Endodermal cell (in vitro differentiated cells): ENCODE measurements around the gene C12orf57. TPM values are rescaled to one million over a fixed set of nuclear protein-coding genes. Genes with fewer than 3 reads are reported as not detected.
"Not testable (repeated sequence)": the region's sequence is repeated elsewhere in the genome, so short reads cannot be mapped to it uniquely, and the experiment has no call there.

ENCODE experiments used
- DNase-seq: peaks from one replicate; pipeline ENCODE4 v3.0.0-alpha.2; 2017
- H3K27ac ChIP-seq: 2 replicates; pipeline ENCODE4 v1.5.1; 2013; ENCODE audit warnings: mild to moderate bottlenecking, low read depth, low read length, moderate library complexity
- H3K27me3 ChIP-seq: 2 replicates; pipeline ENCODE4 v1.6.1; 2013; ENCODE audit warnings: mild to moderate bottlenecking, low read length, moderate library complexity; ENCODE audit not compliant: insufficient read depth, control insufficient read depth, poor library complexity, severe bottlenecking
- H3K36me3 ChIP-seq: 2 replicates; pipeline ENCODE4 v1.7.0; 2013; ENCODE audit warnings: mild to moderate bottlenecking, low read length, moderate library complexity; ENCODE audit not compliant: control insufficient read depth, insufficient read depth
- H3K4me1 ChIP-seq: one replicate; pipeline ENCODE4 v1.7.0; 2013; ENCODE audit warnings: low read length; ENCODE audit not compliant: control insufficient read depth, insufficient read depth
- H3K4me3 ChIP-seq: 2 replicates; pipeline ENCODE4 v1.5.1; 2013; ENCODE audit warnings: mild to moderate bottlenecking, low read length, moderate library complexity
- H3K9ac ChIP-seq: 2 replicates; pipeline ENCODE4 v1.6.1; 2013; ENCODE audit warnings: mild to moderate bottlenecking, low read length, moderate library complexity; ENCODE audit not compliant: poor library complexity, severe bottlenecking; ENCODE audit errors: extremely low read depth
- H3K9me3 ChIP-seq: 2 replicates; pipeline ENCODE4 v1.6.1; 2013; ENCODE audit warnings: mild to moderate bottlenecking, low read length, moderate library complexity; ENCODE audit not compliant: control insufficient read depth
- H3K27ac Mint-ChIP-seq: 2 replicates; pipeline ENCODE4 v1.8.0; 2020; ENCODE audit warnings: mixed read lengths
- H3K27me3 Mint-ChIP-seq: 2 replicates; pipeline ENCODE4 v1.8.0; 2021; ENCODE audit warnings: mild to moderate bottlenecking, mixed read lengths; ENCODE audit not compliant: insufficient read depth
- H3K36me3 Mint-ChIP-seq: 2 replicates; pipeline ENCODE4 v1.8.0; 2020; ENCODE audit warnings: low read depth, mixed read lengths
- H3K4me1 Mint-ChIP-seq: 2 replicates; pipeline ENCODE4 v1.8.0; 2020; ENCODE audit warnings: mixed read lengths
- H3K4me3 Mint-ChIP-seq: 2 replicates; pipeline ENCODE4 v1.8.0; 2020; ENCODE audit warnings: mild to moderate bottlenecking, moderate library complexity, mixed read lengths
- H3K9me3 Mint-ChIP-seq: 2 replicates; pipeline ENCODE4 v1.8.0; 2020; ENCODE audit warnings: mild to moderate bottlenecking, mixed read lengths
- WGBS, 2 experiments: methylation state at CpG; one replicate each; pipeline versions ENCODE4 v1.1.5 to v1.1.7; 2013; ENCODE audit warnings: missing lambda C conversion rate in 2 of 2, mixed read lengths in 1 of 2; ENCODE audit not compliant: insufficient coverage in 1 of 2, insufficient read length in 1 of 2; 5-methylcytosine and 5-hydroxymethylcytosine counted together
- total RNA-seq, 2 donors: library from RNA; stranded (reverse); fragmentation: NEBNext Ultra II Directional in 1 of 2; extraction: Animal tissue kit (Norgen Biotek cat#: 25700) in 1 of 2; gene quantifications; 2 replicates in 1 of 2; 3 replicates in 1 of 2; pipeline ENCODE4 v1.2.1, GENCODE V29; 2021
- TF ChIP-seq, protein P1 (sequence below): fragments of 200-600 bp; sonication (generic); conservative IDR thresholded peaks from 2 replicates; pipeline ENCODE4 v1.5.0; 2021; ENCODE audit warnings: antibody characterized with exemption, mild to moderate bottlenecking

The C12orf57 gene
- total RNA-seq, 2 donors from 2014 or later = 141 to 257 TPM

- Histone ChIP-seq H3K27me3 (no peaks in the 10 kb centered on the region), H3K4me3 (peak overlapping the region; percentile 91), H3K9me3 (no peaks in the 10 kb centered on the region), H3K9ac (peak overlapping the region; percentile 91), H3K27ac (no peak overlapping the region), H3K36me3 (no peaks in the 10 kb centered on the region), H3K4me1 (peaks cover 7% of the 10 kb centered on the region)
- Mint-ChIP-seq H3K27me3 (peaks cover 3% of the 10 kb centered on the region), H3K4me3 (no peak overlapping the region), H3K36me3 (no peaks in the 10 kb centered on the region), H3K27ac (no peak overlapping the region), H3K9me3 (no peaks in the 10 kb centered on the region), H3K4me1 (peaks cover 13% of the 10 kb centered on the region)
- TF ChIP-seq, protein P1, sequence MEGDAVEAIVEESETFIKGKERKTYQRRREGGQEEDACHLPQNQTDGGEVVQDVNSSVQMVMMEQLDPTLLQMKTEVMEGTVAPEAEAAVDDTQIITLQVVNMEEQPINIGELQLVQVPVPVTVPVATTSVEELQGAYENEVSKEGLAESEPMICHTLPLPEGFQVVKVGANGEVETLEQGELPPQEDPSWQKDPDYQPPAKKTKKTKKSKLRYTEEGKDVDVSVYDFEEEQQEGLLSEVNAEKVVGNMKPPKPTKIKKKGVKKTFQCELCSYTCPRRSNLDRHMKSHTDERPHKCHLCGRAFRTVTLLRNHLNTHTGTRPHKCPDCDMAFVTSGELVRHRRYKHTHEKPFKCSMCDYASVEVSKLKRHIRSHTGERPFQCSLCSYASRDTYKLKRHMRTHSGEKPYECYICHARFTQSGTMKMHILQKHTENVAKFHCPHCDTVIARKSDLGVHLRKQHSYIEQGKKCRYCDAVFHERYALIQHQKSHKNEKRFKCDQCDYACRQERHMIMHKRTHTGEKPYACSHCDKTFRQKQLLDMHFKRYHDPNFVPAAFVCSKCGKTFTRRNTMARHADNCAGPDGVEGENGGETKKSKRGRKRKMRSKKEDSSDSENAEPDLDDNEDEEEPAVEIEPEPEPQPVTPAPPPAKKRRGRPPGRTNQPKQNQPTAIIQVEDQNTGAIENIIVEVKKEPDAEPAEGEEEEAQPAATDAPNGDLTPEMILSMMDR = no peak
- no peak for DNase-seq
- WGBS, 2 experiments = 84% methylated on average over 1 of the region's 1 CpG; no CpG with 5 or more reads in 1 of the 2 experiments
Observed at GRCh38 chr12:6903722-6904121, 40.1 kb upstream of the C12orf57 start.

DNA sequence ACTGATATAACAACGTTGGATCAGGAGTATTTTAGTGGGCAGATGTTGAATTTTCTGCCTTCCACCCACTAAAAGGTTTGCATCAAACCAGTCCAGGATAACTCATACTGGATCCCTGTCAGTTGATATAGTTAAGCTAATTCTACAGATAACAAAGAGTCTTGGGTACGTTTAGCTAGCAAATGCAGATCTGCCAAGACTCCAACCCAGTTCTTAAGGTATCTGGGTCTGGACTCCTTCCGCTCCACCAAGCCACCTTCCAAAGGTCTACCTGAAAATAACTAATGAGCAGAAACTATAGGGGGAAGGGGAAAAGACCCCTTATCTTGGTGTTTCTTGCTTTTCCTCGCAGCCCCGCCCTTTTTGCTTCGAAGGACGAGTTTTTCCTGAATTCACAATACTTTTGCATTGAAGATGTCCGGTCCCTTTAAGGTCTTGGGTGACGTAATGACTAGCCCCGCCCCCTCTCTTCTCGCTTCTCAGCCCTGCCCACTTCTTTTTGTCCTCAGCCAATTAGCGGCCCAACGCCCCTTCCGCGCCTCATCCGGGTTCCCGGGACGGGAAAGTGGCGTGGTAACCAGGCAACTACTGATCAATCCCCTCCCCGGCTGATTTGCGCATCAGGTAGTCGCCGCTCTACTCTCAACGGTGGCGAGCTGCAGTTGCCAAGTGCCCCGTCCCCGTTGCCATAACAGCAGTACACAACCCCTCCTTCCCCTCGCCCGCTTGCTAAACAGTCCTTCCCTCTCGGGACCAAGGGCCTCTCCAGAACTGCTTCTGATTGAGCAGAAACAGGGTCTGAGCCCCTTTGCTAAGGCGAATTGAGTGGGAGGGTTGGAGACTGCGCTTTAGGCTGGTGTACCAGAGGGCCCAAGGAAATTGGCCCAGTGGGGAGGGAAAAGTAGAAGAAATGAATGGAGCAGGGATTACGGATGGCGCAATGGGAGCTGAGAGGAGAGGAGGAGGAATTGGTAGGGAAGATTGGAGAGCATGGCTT is 39.2 kb upstream of the C12orf57 start, which contains the start of gene LRRC23:
Gene LRRC23 (plus strand): TSS at position 543 of the 997 bp plus-strand sequence. CDS start 812 bp downstream, outside the sequence.
- peak; percentile 100 for DNase-seq
- WGBS, 2 experiments = 9 to 10% methylated on average over 29 to 34 of the region's 34 CpGs
- H3K9me3 Mint-ChIP-seq = no peaks in the 10 kb centered on the region
- no peaks in the 10 kb centered on the region for H3K36me3 ChIP-seq
- H3K4me1 ChIP-seq = peaks cover 7% of the 10 kb centered on the region
- H3K9ac ChIP-seq = peak within 1 kb of the TSS; percentile 91
- no peak within 1 kb of the TSS for H3K27ac Mint-ChIP-seq
- no peak within 1 kb of the TSS for H3K4me3 Mint-ChIP-seq
- peak within 1 kb of the TSS; percentile 91 for H3K4me3 ChIP-seq
- TF ChIP-seq, protein P1 = no peak
- peaks cover 13% of the 10 kb centered on the region for H3K4me1 Mint-ChIP-seq
- no peaks in the 10 kb centered on the region for H3K27me3 ChIP-seq
- peak within 1 kb of the TSS; percentile 96 for H3K27ac ChIP-seq
- no peaks in the 10 kb centered on the region for H3K36me3 Mint-ChIP-seq
- peaks cover 3% of the 10 kb centered on the region for H3K27me3 Mint-ChIP-seq
- no peaks in the 10 kb centered on the region for H3K9me3 ChIP-seq

DNA sequence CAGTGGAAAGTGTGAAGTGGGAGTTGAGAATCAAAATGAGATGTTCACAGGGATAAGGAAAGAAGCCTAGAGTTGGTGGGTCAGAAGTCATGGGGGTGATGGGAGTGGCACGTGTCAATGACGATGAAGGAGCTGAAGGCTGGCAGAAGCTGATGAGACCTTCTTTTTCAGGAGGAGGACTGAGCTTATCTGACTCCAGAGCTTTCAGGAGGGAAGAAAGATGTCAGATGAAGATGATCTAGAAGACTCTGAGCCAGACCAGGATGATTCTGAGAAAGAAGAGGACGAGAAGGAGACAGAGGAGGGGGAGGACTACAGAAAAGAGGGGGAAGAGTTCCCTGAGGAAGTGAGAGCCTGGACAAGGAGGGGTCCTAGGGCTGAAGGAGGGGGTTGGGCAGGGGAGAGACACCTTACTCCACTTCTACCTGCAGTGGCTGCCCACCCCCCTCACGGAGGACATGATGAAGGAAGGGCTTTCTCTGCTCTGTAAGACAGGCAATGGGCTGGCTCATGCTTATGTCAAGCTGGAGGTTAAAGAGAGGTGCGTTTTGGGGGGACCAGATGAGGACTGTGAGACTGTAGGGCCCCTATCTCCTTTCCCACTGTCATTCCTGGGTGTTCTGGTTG is 38.3 kb upstream of the C12orf57 start:
- Mint-ChIP-seq H3K27me3 (peaks cover 11% of the 10 kb centered on the region), H3K4me1 (peaks cover 13% of the 10 kb centered on the region), H3K36me3 (no peaks in the 10 kb centered on the region), H3K27ac (no peak overlapping the region), H3K9me3 (no peaks in the 10 kb centered on the region), H3K4me3 (no peak overlapping the region)
- Histone ChIP-seq H3K9ac (peak overlapping the region; percentile 91), H3K27me3 (no peaks in the 10 kb centered on the region), H3K27ac (peak overlapping the region; percentile 96), H3K4me3 (peak overlapping the region; percentile 91), H3K4me1 (peaks cover 7% of the 10 kb centered on the region), H3K9me3 (no peaks in the 10 kb centered on the region), H3K36me3 (no peaks in the 10 kb centered on the region)
- WGBS, 2 experiments = 71 to 92% methylated on average over 2 to 5 of the region's 5 CpGs
- TF ChIP-seq, protein P1 = no peak
- DNase-seq = no peak

DNA sequence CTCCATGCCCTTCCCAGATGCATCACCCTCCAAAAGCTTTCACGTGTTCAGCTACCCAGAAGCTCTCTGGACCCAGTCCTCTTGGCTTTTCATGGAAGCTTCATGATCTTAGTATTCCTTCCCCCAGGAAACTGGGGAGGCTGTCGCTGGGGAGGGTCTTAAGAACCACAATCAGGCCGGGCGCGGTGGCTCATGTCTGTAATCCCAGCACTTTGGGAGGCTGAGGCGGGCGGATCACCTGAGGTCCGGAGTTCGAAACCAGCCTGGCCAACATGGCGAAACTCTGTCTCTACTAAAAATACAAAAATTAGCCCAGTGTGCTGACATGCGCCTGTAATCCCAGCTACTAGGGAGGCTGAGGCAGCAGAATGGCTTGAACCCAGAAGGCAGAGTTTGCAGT is 35.7 kb upstream of the C12orf57 start:
- not testable (repeated sequence) for H3K36me3 ChIP-seq, H3K4me1 ChIP-seq, DNase-seq, H3K36me3 Mint-ChIP-seq, H3K9me3 Mint-ChIP-seq, H3K27ac ChIP-seq, H3K9me3 ChIP-seq, H3K4me3 ChIP-seq, H3K9ac ChIP-seq, H3K27me3 ChIP-seq, H3K4me3 Mint-ChIP-seq, H3K27ac Mint-ChIP-seq
- peaks cover 14% of the 10 kb centered on the region for H3K4me1 Mint-ChIP-seq
- whole genome bisulfite sequencing, 2 experiments = 94 to 95% methylated on average over 10 to 11 of the region's 11 CpGs
- H3K27me3 Mint-ChIP-seq = peaks cover 36% of the 10 kb centered on the region
